OCI-LY3 (cell line): Measurements from ENCODE around the gene CDC14B.

Experiments
- H2AFZ ChIP-seq: fragments of 200-600, 300-600 bp; shearing (Covaris generic); 2 replicates; pipeline ENCODE4 v1.6.0; 2014; ENCODE audit warnings: antibody characterized with exemption, low read depth, low read length
- H3K27ac ChIP-seq: fragments of 200-600, 300-600 bp; sonication (generic); 2 replicates; pipeline ENCODE4 v1.5.1; 2014; ENCODE audit warnings: mild to moderate bottlenecking, low read length, moderate library complexity, mixed read lengths
- H3K27me3 ChIP-seq: fragments of 200-600, 300-600 bp; sonication (generic); 2 replicates; pipeline ENCODE4 v1.6.1; 2014; ENCODE audit warnings: low read depth, low read length, mixed read lengths
- H3K36me3 ChIP-seq: fragments of 200-600, 300-600 bp; sonication (generic); replicated peaks from 2 replicates; pipeline ENCODE3; 2014; ENCODE audit warnings: low read depth, low read length, mixed read lengths
- H3K4me1 ChIP-seq: fragments of 300-600, 200-600 bp; sonication (generic); 2 replicates; pipeline ENCODE4 v1.6.1; 2014; ENCODE audit warnings: low read length, mixed read lengths
- H3K4me2 ChIP-seq: fragments of 200-600, 300-600 bp; sonication (generic); 2 replicates; pipeline ENCODE4 v1.6.1; 2014; ENCODE audit warnings: low read length, mixed read lengths
- H3K4me3 ChIP-seq: fragments of 300-600, 200-600 bp; sonication (generic); 2 replicates; pipeline ENCODE4 v1.5.1; 2014; ENCODE audit warnings: antibody characterized with exemption, mild to moderate bottlenecking, low read length, moderate library complexity
- H3K79me2 ChIP-seq: fragments of 300-600, 200-600 bp; shearing (Covaris generic); 2 replicates; pipeline ENCODE4 v1.6.1; 2014; ENCODE audit warnings: mild to moderate bottlenecking, low read length, mixed read lengths
- H3K9ac ChIP-seq: fragments of 300-600, 200-600 bp; shearing (Covaris generic); 2 replicates; pipeline ENCODE4 v1.6.0; 2014; ENCODE audit warnings: mild to moderate bottlenecking, low read length, moderate library complexity
- H3K9me3 ChIP-seq: fragments of 200-600, 300-600 bp; shearing (Covaris generic); 2 replicates; pipeline ENCODE4 v1.6.1; 2014; ENCODE audit warnings: low read length, mixed read lengths; ENCODE audit not compliant: insufficient read depth
- H4K20me1 ChIP-seq: fragments of 200-600, 300-600 bp; sonication (generic); 2 replicates; pipeline ENCODE4 v1.6.1; 2016; ENCODE audit warnings: low read length, mixed read lengths; ENCODE audit not compliant: insufficient read depth
- EZH2phosphoT487 ChIP-seq: fragments of 200-600 bp; shearing (Covaris generic); IDR thresholded peaks from 2 replicates; pipeline ENCODE4 v1.6.1; 2018; ENCODE audit warnings: antibody characterized with exemption, mixed run types, low read depth
- TF ChIP-seq, protein P1 (sequence below): fragments of 200-600, 300-600 bp; sonication (generic); IDR thresholded peaks from 2 replicates; pipeline ENCODE4 v1.5.1; 2014; ENCODE audit warnings: antibody characterized with exemption, low read length, low read depth

CDC14B gene

DNA sequence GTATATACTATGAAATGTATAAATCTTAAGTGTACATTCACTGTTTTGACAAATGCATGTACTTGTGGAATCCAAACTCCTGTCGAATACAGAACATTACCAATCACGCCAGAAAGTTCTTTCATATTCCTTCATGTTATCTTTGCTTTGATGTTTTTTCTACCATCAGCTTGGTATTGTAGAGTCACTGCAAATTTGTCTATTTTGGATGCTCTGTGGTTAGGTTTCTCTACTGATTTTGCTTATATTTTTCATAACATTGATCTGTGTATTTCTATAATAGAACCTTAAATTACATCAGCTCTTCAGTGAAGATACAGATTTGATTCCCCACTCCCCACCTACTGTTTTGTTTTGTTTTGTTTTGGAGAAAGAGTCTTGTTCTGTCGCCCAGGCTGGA is 138.9 kb downstream of the CDC14B start:
- H3K4me3 ChIP-seq: no peak overlapping the region
- TF ChIP-seq, protein P1, sequence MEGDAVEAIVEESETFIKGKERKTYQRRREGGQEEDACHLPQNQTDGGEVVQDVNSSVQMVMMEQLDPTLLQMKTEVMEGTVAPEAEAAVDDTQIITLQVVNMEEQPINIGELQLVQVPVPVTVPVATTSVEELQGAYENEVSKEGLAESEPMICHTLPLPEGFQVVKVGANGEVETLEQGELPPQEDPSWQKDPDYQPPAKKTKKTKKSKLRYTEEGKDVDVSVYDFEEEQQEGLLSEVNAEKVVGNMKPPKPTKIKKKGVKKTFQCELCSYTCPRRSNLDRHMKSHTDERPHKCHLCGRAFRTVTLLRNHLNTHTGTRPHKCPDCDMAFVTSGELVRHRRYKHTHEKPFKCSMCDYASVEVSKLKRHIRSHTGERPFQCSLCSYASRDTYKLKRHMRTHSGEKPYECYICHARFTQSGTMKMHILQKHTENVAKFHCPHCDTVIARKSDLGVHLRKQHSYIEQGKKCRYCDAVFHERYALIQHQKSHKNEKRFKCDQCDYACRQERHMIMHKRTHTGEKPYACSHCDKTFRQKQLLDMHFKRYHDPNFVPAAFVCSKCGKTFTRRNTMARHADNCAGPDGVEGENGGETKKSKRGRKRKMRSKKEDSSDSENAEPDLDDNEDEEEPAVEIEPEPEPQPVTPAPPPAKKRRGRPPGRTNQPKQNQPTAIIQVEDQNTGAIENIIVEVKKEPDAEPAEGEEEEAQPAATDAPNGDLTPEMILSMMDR: no peak
- no peak for TF ChIP-seq EZH2phosphoT487
- no peaks in the 10 kb centered on the region for H3K27me3 ChIP-seq
- H3K9ac ChIP-seq: no peak overlapping the region
- peaks cover 2% of the 10 kb centered on the region for H3K36me3 ChIP-seq
- no peaks in the 10 kb centered on the region; the same call in 1 of the 2 replicates for H4K20me1 ChIP-seq
- no peaks in the 10 kb centered on the region for H3K79me2 ChIP-seq
- H3K4me1 ChIP-seq: peaks cover 37% of the 10 kb centered on the region
- H2AFZ ChIP-seq: no peak overlapping the region
- H3K4me2 ChIP-seq: no peak overlapping the region
- no peak overlapping the region for H3K27ac ChIP-seq
- no peaks in the 10 kb centered on the region for H3K9me3 ChIP-seq

DNA sequence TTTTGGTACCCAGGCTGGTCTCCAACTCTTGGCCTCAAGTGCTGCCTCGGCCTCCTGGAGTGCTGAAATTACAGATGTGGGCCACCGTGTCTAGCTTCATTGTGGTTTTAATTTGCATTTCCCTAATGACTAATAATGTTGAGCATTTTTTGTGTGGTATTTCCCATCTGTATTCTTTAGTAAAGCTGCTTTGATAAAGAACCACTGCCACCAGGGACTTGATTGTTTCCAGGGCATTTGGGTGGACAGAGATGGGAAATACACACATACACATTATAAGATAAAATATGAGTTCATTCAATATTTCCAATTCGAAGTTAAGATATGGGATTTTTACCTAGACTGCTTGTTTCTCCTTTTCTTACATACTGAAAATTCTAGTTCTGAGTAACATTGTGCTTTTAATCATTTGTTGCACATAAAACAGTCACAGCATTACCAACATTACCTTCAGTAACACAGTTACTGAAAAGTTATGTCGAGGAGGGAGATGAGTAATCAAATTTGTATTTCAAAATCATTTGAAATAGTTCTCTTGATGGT is 140.7 kb downstream of the CDC14B start:
- H3K9ac ChIP-seq: no peak overlapping the region
- H3K4me2 ChIP-seq: peak overlapping the region; percentile 48
- no peaks in the 10 kb centered on the region for H3K36me3 ChIP-seq
- H3K79me2 ChIP-seq: no peaks in the 10 kb centered on the region
- H4K20me1 ChIP-seq: no peaks in the 10 kb centered on the region
- peak overlapping the region; percentile 75 for H3K27ac ChIP-seq
- H3K4me3 ChIP-seq: no peak overlapping the region; the same call in 1 of the 2 replicates
- H3K4me1 ChIP-seq: peaks cover 23% of the 10 kb centered on the region
- no peaks in the 10 kb centered on the region for H3K9me3 ChIP-seq
- H3K27me3 ChIP-seq: no peaks in the 10 kb centered on the region
- no peak overlapping the region for H2AFZ ChIP-seq
- no peak for TF ChIP-seq EZH2phosphoT487
- TF ChIP-seq, protein P1: no peak

DNA sequence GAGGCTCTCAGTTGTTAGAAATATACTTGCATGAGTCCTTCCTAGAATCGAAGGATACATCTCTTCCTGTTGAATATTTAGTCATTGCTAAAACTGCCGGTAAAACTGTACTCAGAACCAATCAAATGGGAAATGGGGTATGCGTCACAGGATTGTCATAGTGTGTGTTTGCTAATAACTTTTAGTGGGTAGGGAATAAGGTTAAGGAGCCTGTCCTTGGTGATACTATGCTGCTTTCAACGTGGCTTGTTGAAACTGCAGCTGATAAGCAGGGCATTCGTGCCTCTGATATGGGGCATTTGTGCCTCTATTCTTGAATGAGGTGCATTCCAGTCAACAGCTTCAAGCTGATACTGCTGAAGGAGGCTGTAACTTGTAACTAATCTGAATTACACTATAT is 143.1 kb downstream of the CDC14B start:
- Histone ChIP-seq H3K27ac (no peak overlapping the region), H3K27me3 (no peaks in the 10 kb centered on the region), H3K36me3 (no peaks in the 10 kb centered on the region), H3K4me2 (no peak overlapping the region), H3K4me3 (no peak overlapping the region), H3K9ac (no peak overlapping the region), H3K79me2 (no peaks in the 10 kb centered on the region), H3K9me3 (no peaks in the 10 kb centered on the region), H4K20me1 (no peaks in the 10 kb centered on the region), H3K4me1 (peaks cover 19% of the 10 kb centered on the region), H2AFZ (no peak overlapping the region)
- TF ChIP-seq, protein P1: no peak
- TF ChIP-seq EZH2phosphoT487: no peak

DNA sequence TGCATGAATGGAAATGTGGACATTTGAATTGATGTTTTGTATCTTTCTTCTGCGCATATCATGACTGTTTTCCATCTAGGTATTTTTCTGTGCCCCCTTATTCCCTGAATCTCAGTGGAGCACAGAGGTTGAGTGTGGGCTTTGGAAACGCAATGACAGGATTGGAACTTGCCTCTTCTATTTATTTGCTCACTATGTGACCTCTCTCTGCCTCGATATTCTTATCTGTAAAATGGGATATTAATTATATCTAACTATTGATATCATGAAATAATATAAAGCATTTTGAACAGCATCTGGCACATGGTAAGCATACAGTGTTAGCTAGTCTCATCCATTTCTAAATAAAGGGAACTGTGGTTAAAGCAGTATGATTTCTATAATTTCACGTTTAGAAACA is 143.6 kb downstream of the CDC14B start:
- Histone ChIP-seq H3K79me2 (no peaks in the 10 kb centered on the region), H3K27ac (no peak overlapping the region), H3K9ac (no peak overlapping the region), H2AFZ (no peak overlapping the region), H3K4me2 (no peak overlapping the region), H3K9me3 (no peaks in the 10 kb centered on the region), H4K20me1 (no peaks in the 10 kb centered on the region), H3K4me1 (peaks cover 19% of the 10 kb centered on the region), H3K4me3 (no peak overlapping the region), H3K36me3 (no peaks in the 10 kb centered on the region), H3K27me3 (no peaks in the 10 kb centered on the region)
- TF ChIP-seq EZH2phosphoT487: no peak
- TF ChIP-seq, protein P1: no peak
